GM18909 (cell line): Measurements from ENCODE around the gene IFT22.
"Not testable (repeated sequence)": the region's sequence is repeated elsewhere in the genome, so short reads cannot be mapped to it uniquely, and the experiment has no call there.

Experiments
- ATAC-seq: cut with Tn5 transposase; IDR thresholded peaks from one replicate; pipeline ENCODE4 v1.9.1; 2021; ENCODE audit warnings: mild to moderate bottlenecking; ENCODE audit not compliant: unreplicated experiment, poor library complexity

Gene IFT22

DNA sequence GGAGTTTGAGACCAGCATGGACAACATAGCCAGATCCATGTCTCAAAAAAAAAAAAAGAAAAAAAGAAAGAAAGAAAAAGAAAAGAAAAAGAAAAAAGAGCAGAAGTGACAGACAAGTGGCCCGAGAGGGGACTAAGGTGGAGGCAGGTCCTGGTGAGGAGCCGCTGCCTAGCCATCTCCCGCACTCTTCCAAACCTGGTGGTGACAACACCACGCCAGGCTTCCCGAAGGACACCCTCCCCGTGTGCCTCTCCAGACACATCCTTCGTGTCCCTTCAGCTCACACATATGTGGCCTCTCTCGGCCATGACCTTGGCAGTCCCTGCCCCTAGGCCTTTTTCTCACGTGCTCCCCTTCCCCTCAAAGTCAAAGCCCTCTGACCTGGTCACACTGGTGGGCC lies 36.4 kb downstream of the IFT22 start:
- ATAC-seq, result no peak

DNA sequence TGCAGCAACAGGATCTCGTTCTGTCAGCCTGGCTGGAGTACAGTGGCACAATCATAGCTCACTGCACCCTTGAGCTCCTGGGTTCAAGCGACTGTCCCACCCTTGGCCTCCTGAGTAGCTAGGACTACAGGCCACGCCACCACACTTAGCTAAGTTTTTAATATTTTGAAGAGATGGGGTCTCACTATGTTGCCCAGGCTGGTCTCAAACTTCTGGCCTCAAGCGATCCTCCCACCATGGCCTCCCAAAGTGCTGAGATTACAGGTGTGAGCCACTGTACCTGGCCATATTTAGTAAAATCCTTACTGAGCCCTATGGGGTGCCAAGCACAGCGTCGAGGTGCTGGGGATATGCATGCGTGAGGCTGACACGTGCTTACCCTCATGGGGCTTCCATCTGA lies 40.7 kb downstream of the IFT22 start:
- not testable (repeated sequence) for ATAC-seq

DNA sequence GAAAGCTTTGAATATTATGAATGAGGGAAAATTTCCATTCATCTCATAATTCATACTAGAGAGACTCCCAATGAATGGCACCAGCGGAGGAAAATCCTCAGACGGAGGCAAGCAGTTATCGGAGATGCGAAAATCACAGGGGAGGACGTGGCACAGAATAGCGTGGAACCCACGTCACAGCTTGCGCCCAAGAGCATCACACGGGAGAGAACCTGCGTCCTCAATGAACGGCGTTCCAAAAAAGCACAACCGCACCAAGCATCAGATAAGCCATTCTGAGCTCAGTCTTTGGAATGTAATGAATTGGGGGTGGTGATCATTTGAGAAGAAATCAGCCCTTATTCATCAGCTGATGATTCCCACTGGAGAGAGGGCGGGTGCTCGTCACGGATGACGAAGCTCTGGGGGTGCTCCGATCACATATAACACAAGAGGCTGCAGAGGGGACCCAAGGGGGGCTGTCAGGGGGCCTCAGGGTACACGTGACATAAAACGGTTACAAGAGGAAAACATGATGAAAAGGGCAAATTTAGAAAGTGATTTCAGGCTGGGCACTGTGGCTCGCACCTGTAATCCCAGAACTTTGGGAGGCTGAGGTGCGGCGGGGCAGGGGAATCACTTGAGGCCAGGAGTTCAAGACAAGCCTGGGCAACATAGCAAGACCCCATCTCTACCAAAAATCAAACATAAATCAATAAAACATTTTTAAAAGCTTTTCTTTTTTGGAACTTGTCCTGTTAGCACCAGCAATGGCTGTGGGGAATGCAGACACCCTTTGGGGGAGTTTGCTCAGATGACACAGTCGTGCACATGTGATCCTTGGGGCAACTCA lies 42.9 kb downstream of the IFT22 start:
- ATAC-seq, result no peak

DNA sequence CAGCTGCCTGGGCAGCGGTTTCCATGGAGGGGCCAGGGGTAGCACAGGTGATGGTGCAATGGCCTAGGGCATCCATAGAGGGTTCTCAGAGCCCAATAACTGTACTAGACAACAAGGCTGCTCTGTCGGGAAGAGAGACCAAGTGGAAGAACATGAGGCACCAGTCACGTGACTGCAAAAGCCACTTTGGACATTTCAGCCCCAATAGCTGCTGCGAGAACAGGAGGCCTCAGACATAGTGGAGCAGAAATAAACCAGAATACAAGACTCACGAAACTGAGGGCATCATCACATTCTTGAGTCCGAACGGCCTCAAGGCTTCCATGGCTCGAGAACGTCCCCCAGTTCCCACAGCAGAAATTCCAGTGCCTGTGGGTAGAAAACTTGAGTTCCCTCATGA lies 44.5 kb downstream of the IFT22 start:
- ATAC-seq, result no peak

DNA sequence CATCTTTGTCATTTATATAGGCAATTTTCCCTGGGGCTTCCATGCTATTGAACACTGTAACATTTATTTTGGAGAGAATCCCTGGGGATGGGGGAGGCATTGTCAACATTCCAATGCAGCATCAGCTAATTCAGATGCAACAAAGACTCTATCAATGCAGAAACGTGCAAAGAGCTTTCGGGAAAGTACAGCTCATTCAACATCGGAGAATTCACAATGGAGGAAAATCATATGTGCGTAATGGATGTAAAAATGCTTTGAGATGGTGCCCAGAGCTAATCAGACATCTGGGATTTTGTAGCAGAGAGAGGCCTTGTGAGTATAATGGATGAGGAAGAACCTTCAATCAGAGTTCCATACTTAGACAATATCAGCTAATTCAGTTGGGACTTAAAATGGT lies 48.4 kb downstream of the IFT22 start:
- no peak for ATAC-seq

DNA sequence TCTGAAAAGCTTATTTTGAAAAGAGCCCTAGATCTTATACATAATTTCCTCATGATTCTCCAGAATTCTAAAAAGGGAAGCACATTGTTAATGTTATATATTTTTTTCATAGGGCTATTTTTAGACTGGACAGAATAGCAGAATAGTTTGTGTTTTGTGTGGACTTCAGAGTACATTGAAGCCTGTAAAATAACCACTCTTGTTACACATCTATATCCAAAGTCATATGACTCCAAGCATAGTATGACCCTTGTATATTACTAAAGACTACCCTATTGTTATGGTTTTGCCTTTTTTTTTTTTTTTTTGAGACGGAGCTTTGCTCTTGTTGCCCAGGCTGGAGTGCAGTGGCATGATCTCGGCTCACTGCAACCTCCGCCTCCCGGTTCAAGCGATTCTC lies 50.6 kb downstream of the IFT22 start:
- no peak for ATAC-seq

DNA sequence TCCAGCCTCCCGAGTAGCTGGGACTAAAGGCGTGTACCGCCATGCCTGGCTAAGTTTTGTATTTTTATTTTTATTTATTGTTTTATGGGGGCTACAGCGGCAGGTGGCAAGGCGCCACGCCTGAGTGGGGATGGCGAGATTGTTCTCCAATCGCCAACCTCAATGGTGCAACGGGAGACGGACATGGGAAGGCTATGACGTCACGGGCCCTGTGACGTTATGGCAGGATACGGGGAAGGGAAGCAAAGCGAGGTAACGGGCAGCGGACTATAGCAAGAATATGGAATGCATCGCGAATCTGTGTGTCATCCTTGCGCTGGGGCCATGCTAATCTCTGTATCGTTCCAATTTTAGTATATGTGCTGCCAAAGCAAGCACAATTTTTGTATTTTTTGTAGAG lies 51.9 kb downstream of the IFT22 start:
- ATAC-seq, result no peak

DNA sequence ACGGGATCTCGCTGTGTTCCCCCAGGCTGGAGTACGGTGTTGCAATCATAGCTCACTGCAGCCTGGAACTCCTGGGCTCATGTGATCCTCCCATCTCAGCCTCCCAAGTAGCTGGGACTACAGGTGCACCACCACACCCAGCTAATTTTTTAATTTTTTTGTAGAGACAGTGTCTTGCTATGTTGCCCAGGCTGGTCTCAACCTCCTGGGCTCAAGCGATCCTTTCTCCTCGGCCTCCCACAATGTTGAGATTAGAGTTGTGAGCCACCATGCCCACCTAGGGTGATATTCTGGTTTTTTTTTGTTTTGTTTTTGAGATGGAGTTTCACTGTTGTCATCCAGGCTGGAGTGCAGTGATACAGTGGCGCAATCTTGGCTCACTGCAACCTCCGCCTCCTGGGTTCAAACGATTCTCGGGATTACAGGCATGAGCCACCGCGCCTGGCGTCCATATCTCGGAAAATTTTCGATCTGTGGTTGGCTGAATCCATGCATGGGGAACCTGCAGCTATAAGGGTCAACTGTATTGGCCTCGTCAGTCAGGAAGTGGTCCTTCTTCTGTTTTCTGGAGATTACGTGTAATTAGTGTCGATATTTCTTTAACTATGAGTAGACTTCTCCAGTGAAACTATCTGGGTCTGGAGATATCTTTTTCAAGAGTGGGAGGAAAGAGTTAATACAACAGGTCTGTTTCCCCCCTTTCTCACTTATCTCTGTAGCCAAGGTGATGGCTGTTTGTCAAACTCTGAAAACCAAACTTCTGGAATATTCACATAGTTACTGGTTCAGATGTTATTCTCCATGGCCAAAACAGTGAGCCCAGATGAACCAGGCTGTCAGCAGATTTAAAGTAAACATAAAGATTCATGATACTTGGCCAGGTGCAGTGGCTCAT lies 55.7 kb downstream of the IFT22 start:
- ATAC-seq, result no peak

DNA sequence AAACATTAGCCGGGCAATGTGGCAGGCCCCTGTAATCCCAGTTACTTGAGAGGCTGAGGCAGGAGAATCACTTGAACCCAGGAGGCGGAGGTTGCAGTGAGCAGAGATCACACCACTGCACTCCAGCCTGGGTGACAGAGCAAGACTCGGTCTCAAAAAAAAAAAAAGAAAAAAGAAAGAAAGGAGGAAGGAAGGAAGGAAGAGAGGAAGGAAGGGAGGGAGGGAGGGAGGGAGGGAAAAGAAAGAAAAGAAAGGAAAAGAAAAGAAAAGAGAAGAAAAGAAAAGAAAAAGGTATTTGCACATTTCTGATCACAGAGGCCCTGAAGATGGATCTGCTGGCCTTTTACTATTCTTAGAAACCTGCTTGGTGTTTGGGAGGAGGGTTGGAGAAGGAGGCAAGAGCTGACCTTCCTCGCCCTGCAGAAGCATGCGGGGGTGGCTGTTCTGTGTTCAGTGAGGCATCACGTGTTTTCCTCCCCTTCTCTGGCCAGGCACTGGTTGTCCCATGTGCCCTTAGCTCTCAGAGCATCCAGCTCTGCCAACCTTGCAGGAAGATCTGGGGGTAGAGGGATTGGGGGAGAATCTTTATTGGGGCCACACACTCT lies 57.4 kb downstream of the IFT22 start:
- ATAC-seq, result not testable (repeated sequence)
